Nephron (organoid): ENCODE measurements around the gene HBE1.

ENCODE experiments used
- H3K27ac Mint-ChIP-seq, 3 experiments: 2 replicates each; pipeline ENCODE4 v1.8.0; 2020; ENCODE audit warnings: mixed read lengths in 3 of 3, mild to moderate bottlenecking in 2 of 3, moderate library complexity in 1 of 3
- H3K27me3 Mint-ChIP-seq: 2 replicates; pipeline ENCODE4 v1.8.0; 2021; ENCODE audit warnings: low read depth, mild to moderate bottlenecking, moderate library complexity, mixed read lengths
- H3K36me3 Mint-ChIP-seq: 2 replicates; pipeline ENCODE4 v1.8.0; 2020; ENCODE audit warnings: low read depth, mixed read lengths
- H3K4me1 Mint-ChIP-seq: 2 replicates; pipeline ENCODE4 v1.8.0; 2020; ENCODE audit warnings: mixed read lengths
- H3K4me3 Mint-ChIP-seq, 3 experiments: 2 replicates each; pipeline ENCODE4 v1.8.0; 2020; ENCODE audit warnings: mild to moderate bottlenecking in 3 of 3, mixed read lengths in 3 of 3, moderate library complexity in 2 of 3
- H3K9me3 Mint-ChIP-seq: 2 replicates; pipeline ENCODE4 v1.8.0; 2020; ENCODE audit warnings: mixed read lengths
- TF ChIP-seq, protein P1 (sequence below), 3 experiments: fragments of 200-600 bp; sonication (generic); IDR thresholded peaks; one replicate each; pipeline ENCODE4 v1.5.0; 2021; ENCODE audit warnings: antibody characterized with exemption in 3 of 3; ENCODE audit not compliant: unreplicated experiment in 3 of 3

The HBE1 gene

DNA sequence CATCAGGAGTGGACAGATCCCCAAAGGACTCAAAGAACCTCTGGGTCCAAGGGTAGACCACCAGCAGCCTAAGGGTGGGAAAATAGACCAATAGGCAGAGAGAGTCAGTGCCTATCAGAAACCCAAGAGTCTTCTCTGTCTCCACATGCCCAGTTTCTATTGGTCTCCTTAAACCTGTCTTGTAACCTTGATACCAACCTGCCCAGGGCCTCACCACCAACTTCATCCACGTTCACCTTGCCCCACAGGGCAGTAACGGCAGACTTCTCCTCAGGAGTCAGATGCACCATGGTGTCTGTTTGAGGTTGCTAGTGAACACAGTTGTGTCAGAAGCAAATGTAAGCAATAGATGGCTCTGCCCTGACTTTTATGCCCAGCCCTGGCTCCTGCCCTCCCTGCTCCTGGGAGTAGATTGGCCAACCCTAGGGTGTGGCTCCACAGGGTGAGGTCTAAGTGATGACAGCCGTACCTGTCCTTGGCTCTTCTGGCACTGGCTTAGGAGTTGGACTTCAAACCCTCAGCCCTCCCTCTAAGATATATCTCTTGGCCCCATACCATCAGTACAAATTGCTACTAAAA is 42.9 kb downstream of the HBE1 start, which contains the start of gene HBB:
Gene HBB (minus strand): TSS at position 340 of the 579 bp plus-strand sequence. CDS start 50 bp downstream, at position 290.
- TF ChIP-seq, protein P1, sequence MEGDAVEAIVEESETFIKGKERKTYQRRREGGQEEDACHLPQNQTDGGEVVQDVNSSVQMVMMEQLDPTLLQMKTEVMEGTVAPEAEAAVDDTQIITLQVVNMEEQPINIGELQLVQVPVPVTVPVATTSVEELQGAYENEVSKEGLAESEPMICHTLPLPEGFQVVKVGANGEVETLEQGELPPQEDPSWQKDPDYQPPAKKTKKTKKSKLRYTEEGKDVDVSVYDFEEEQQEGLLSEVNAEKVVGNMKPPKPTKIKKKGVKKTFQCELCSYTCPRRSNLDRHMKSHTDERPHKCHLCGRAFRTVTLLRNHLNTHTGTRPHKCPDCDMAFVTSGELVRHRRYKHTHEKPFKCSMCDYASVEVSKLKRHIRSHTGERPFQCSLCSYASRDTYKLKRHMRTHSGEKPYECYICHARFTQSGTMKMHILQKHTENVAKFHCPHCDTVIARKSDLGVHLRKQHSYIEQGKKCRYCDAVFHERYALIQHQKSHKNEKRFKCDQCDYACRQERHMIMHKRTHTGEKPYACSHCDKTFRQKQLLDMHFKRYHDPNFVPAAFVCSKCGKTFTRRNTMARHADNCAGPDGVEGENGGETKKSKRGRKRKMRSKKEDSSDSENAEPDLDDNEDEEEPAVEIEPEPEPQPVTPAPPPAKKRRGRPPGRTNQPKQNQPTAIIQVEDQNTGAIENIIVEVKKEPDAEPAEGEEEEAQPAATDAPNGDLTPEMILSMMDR (IDR thresholded peaks at IDR 0.05; ENCODE audit: unreplicated experiment in 3 of 3), result no peak
- no peak within 1 kb of the TSS for H3K4me3 Mint-ChIP-seq
- peak within 1 kb of the TSS in 1 of 3 experiments; percentile 9 for H3K27ac Mint-ChIP-seq
- H3K36me3 Mint-ChIP-seq, result no peaks in the 10 kb centered on the region
- H3K9me3 Mint-ChIP-seq, result peaks cover 4% of the 10 kb centered on the region
- H3K27me3 Mint-ChIP-seq, result peaks cover 3% of the 10 kb centered on the region
- no peaks in the 10 kb centered on the region for H3K4me1 Mint-ChIP-seq

DNA sequence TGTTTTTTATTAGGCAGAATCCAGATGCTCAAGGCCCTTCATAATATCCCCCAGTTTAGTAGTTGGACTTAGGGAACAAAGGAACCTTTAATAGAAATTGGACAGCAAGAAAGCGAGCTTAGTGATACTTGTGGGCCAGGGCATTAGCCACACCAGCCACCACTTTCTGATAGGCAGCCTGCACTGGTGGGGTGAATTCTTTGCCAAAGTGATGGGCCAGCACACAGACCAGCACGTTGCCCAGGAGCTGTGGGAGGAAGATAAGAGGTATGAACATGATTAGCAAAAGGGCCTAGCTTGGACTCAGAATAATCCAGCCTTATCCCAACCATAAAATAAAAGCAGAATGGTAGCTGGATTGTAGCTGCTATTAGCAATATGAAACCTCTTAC is 44.3 kb downstream of the HBE1 start:
- Mint-ChIP-seq H3K36me3 (no peaks in the 10 kb centered on the region), H3K27me3 (peaks cover 3% of the 10 kb centered on the region), H3K4me1 (no peaks in the 10 kb centered on the region), H3K27ac (no peak overlapping the region), H3K9me3 (peaks cover 4% of the 10 kb centered on the region), H3K4me3 (no peak overlapping the region)
- TF ChIP-seq, protein P1 (IDR thresholded peaks at IDR 0.05; ENCODE audit: unreplicated experiment in 3 of 3), result no peak

- Mint-ChIP-seq H3K4me1 (no peaks in the 10 kb centered on the region), H3K36me3 (no peaks in the 10 kb centered on the region), H3K27me3 (peaks cover 3% of the 10 kb centered on the region), H3K27ac (no peak overlapping the region), H3K4me3 (no peak overlapping the region), H3K9me3 (peaks cover 4% of the 10 kb centered on the region)
- TF ChIP-seq, protein P1 (IDR thresholded peaks at IDR 0.05; ENCODE audit: unreplicated experiment in 3 of 3), result no peak
Observed at GRCh38 chr11:5224538-5225479, 44.9 kb downstream of the HBE1 start.

- Mint-ChIP-seq H3K4me3 (no peak overlapping the region), H3K27ac (no peak overlapping the region), H3K27me3 (peaks cover 3% of the 10 kb centered on the region), H3K4me1 (no peaks in the 10 kb centered on the region), H3K36me3 (no peaks in the 10 kb centered on the region), H3K9me3 (peaks cover 9% of the 10 kb centered on the region)
- TF ChIP-seq, protein P1 (IDR thresholded peaks at IDR 0.05; ENCODE audit: unreplicated experiment in 3 of 3), result no peak
Observed at GRCh38 chr11:5223686-5224085, 46.1 kb downstream of the HBE1 start.

DNA sequence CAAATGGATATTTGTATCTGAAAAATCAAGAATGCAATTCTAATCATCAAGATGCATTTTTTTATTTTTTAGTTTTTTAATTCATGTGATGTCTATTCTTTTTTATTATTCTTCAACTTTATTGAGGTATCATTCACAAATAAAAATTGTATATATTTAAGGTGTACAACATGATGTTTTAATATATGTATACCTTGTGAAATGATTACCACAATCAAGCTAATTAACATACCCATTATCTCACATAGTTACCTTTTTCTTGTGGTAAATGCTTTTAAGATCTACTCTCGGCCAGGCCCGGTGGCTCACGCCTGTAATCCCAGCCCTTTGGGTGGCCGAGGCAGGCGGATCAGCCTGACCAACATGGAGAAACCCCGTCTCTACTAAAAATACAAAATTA is 46.6 kb downstream of the HBE1 start:
- H3K27me3 Mint-ChIP-seq, result peaks cover 3% of the 10 kb centered on the region
- peaks cover 11% of the 10 kb centered on the region for H3K9me3 Mint-ChIP-seq
- H3K4me1 Mint-ChIP-seq, result no peaks in the 10 kb centered on the region
- H3K36me3 Mint-ChIP-seq, result no peaks in the 10 kb centered on the region
- TF ChIP-seq, protein P1 (IDR thresholded peaks at IDR 0.05; ENCODE audit: unreplicated experiment in 3 of 3), result no peak
- no peak overlapping the region for H3K27ac Mint-ChIP-seq
- no peak overlapping the region for H3K4me3 Mint-ChIP-seq
